ENCODE data around the gene CHIT1. TPM values are rescaled to one million over a fixed set of nuclear protein-coding genes. Genes with fewer than 3 reads are reported as not detected.

CHIT1 gene
- total and polyA plus RNA-seq, 9 of the 15 experiments (the other 6 are each of a cell fraction or from before 2014, with no cell fraction given): not detected

GRCh38 chr1:203268901-203269653 lies 39.6 kb upstream of the CHIT1 start (continued):
- TF ChIP-seq FOXO4 (CRISPR knock-in tag; IDR thresholded peaks at IDR 0.05) (no peak), CREM (IDR thresholded peaks at IDR 0.05; ENCODE audit: low read depth) (peak; percentile 56), DEAF1 (CRISPR knock-in tag; IDR thresholded peaks at IDR 0.05) (peak; percentile 90), KLF16 (IDR thresholded peaks at IDR 0.05) (peak; percentile 78), ZNF124 (CRISPR knock-in tag; IDR thresholded peaks at IDR 0.05) (no peak), NR2F6 (CRISPR knock-in tag; IDR thresholded peaks at IDR 0.05) (no peak), MEF2A (IDR thresholded peaks at IDR 0.05; ENCODE audit: control insufficient read depth, low read depth, low read length) (no peak), L3MBTL2 (IDR thresholded peaks at IDR 0.05) (peak; percentile 20; the same call in 1 of the 2 replicates), ZNF277 (CRISPR knock-in tag; IDR thresholded peaks at IDR 0.05; ENCODE audit: borderline replicate concordance) (no peak), PHTF2 (CRISPR knock-in tag; IDR thresholded peaks at IDR 0.05) (no peak), SMAD4 (CRISPR knock-in tag; conservative IDR thresholded peaks at IDR 0.05) (0 out of 2 replicates have a peak, but pooled peaks have one; percentile 25), ZBTB34 (CRISPR knock-in tag; IDR thresholded peaks at IDR 0.05) (no peak), ARID3A (IDR thresholded peaks at IDR 0.05; ENCODE audit: borderline replicate concordance, low read depth, low read length) (peak; percentile 58; the same call in 1 of the 2 replicates), PHF21A (IDR thresholded peaks at IDR 0.05; ENCODE audit: borderline replicate concordance, low read depth) (no peak), ZNF699 (CRISPR knock-in tag; IDR thresholded peaks at IDR 0.05; ENCODE audit: insufficient replicate concordance) (no peak), ZC3H4 (CRISPR knock-in tag; IDR thresholded peaks at IDR 0.05; ENCODE audit: borderline replicate concordance) (no peak), GABPA (tag; conservative IDR thresholded peaks at IDR 0.05; ENCODE audit: low read depth) (0 out of 2 replicates have a peak, but pooled peaks have one; percentile 21), SNRNP70 (optimal IDR thresholded peaks at IDR 0.05; ENCODE audit: low read depth, low read length) (no peak), ZNF165 (CRISPR knock-in tag; IDR thresholded peaks at IDR 0.05; ENCODE audit: borderline replicate concordance) (no peak), MEIS2 (IDR thresholded peaks at IDR 0.05; ENCODE audit: partially characterized antibody) (peak; percentile 51), MAFF (IDR thresholded peaks at IDR 0.05; ENCODE audit: low read length) (peak; percentile 46; the same call in 1 of the 2 replicates)
